Right lobe of liver (tissue), 4 donors: Measurements from ENCODE around the gene CHST11.

Experiments used
- CTCF ChIP-seq, 4 donors: fragments of 200-600 bp in 3 of 4; fragments of 450-650 bp in 1 of 4; IDR thresholded peaks; one replicate each; pipeline versions ENCODE4 v1.5.1 to v1.8.0; 2016 to 2022; ENCODE audit warnings: antibody characterized with exemption in 4 of 4, mild to moderate bottlenecking in 2 of 4
- POLR2A ChIP-seq: fragments of 450-650 bp; IDR thresholded peaks from one replicate; pipeline ENCODE4 v1.6.1; 2017; ENCODE audit warnings: antibody characterized with exemption, mild to moderate bottlenecking
- donor health status: DM: no; HTN: no; CAD: no.
- donor health status: DM: no; HTN: no; CAD: no.
- donor health status: DM: no; HTN: yes; CAD: no.

- TF ChIP-seq POLR2A: no peak
- no peak for TF ChIP-seq CTCF (IDR thresholded peaks at IDR 0.05)
These were observed 46.0 kb upstream of the CHST11 start for GRCh38 chr12:104410786-104411185.
